ENCODE data around the gene UBFD1.
"Not testable (repeated sequence)": the region's sequence is repeated elsewhere in the genome, so short reads cannot be mapped to it uniquely, and the experiment has no call there.

UBFD1 gene, protein sequence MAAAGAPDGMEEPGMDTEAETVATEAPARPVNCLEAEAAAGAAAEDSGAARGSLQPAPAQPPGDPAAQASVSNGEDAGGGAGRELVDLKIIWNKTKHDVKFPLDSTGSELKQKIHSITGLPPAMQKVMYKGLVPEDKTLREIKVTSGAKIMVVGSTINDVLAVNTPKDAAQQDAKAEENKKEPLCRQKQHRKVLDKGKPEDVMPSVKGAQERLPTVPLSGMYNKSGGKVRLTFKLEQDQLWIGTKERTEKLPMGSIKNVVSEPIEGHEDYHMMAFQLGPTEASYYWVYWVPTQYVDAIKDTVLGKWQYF

DNA sequence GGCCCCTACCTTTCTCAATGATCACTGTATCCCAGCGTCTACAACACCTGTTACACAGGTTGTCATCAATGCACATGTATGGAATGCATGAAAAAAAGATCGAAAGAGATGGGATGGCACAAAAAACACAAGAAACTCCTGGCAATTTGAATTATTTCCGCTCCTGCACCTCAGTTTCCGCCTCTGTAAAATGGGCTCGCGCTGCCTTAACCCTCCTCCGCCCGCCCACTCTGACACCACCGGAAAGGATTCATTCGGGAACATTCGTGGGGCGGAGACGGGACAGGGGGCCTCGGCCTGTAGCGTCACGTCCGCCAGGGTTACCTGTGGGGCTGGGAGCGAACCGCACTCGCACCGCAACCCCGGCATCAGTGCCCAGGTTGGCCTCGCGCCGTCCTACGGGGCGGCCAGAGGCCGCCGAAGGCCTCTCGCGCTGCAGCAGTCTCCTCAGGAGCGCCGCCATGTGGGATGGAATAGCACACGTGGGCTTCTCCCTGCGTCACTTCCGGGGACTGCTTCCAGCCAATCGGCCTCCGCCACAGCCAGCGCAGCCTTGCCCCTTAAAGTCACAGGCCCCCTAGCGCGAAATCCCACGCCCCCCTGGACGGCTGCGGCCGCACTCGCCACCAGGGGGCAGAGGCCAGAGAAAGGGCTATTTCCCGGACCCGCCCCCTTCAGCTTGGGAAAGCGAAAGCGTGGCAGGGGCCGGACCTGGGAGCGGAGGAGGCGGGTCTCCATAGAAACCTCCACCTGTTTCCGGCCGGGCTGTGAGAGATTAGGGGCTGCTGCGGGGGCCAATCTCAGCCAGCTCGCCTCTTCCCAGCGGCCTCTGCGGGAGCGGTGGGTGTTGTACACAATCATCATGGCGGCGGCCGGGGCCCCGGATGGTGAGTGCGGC, at the start of gene UBFD1, which contains the start of gene EARS2:
Gene UBFD1 (plus strand): TSS at position 847 of the 898 bp plus-strand sequence. CDS start 16 bp downstream, at position 863.
Gene EARS2 (minus strand): TSS at position 470 of the 898 bp plus-strand sequence. CDS start 7 bp downstream, at position 463.
- Histone ChIP-seq H3K4me3 (ENCODE audit: low read depth, low read length) (peak within 1 kb of the TSS; percentile 92), H3K27me3 (replicated peaks) (no peaks in the 10 kb centered on the region), H3K36me3 (replicated peaks) (peaks cover 21% of the 10 kb centered on the region), H3K27ac (peak within 1 kb of the TSS; percentile 94)
- peak; percentile 88 for TF ChIP-seq CTCF (IDR thresholded peaks at IDR 0.05; ENCODE audit: low read depth, low read length, missing control alignments)
- in situ Hi-C loops (cut with HindIII; ENCODE audit: low pct_ligation_motif_present, low sequenced_read_pairs) = no loop called here
- DNase-seq = peak; percentile 99

DNA sequence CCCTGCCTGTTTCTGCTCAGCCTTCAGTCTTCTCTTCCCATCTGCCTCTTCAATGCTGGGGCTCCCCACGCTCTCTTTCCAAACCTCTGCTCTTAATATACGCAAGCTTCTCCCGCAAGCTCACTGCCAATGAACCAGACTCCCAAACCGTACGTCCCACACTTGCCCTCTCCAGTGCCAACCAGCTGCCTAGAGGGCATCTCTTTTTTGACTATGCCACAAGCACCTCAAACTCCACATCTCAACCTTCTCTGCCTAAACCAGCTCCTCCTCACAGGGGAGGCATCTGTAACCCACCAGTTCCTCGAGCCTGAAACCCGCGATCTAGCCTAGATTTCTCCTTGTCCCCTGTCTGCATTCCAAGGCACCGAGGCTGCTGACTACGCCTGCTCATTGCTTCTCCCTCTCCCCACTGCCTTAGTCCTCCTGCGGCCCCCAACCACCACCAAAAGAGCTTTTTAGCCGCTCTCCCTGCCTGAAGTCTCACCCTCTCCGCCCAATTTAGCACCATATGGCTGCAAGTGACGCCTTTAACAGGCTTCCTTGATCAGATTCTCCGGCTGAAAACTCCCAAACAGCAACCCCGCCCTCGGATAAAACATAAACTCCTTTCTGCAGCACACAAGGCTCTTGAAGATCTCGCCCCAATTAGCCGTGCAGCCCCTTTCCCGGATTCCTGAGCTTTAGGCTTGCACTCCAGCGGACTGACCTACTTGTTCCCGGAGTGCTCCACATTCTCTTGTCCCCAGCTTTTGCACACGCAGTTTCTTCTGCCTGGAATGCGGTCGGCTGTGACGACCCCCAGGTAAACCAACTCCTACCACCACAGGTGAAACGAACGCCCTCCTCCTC, 48.7 kb upstream of the UBFD1 start:
- no peak overlapping the region for H3K27ac ChIP-seq

GRCh38 chr16:23509441-23509754, 48.1 kb upstream of the UBFD1 start:
- Histone ChIP-seq H3K27me3 (replicated peaks) (no peaks in the 10 kb centered on the region), H3K27ac (no peak overlapping the region), H3K36me3 (replicated peaks) (no peaks in the 10 kb centered on the region), H3K4me3 (ENCODE audit: low read depth, low read length) (peak overlapping the region; percentile 68)
- in situ Hi-C loops (cut with HindIII; ENCODE audit: low pct_ligation_motif_present, low sequenced_read_pairs) = no loop called here
- no peak for TF ChIP-seq CTCF (IDR thresholded peaks at IDR 0.05; ENCODE audit: low read depth, low read length, missing control alignments)
- DNase-seq = no peak

More for the DNA sequence above, 48.7 kb upstream of the UBFD1 start:
- H3K27me3 ChIP-seq (replicated peaks) = no peaks in the 10 kb centered on the region
- peak overlapping the region; percentile 68 for H3K4me3 ChIP-seq (ENCODE audit: low read depth, low read length)
- peak; percentile 20 for DNase-seq
- in situ Hi-C loops (cut with HindIII; ENCODE audit: low pct_ligation_motif_present, low sequenced_read_pairs) = no loop called here
- no peak for TF ChIP-seq CTCF (IDR thresholded peaks at IDR 0.05; ENCODE audit: low read depth, low read length, missing control alignments)
- no peaks in the 10 kb centered on the region for H3K36me3 ChIP-seq (replicated peaks)

- TF ChIP-seq CTCF (IDR thresholded peaks at IDR 0.05; ENCODE audit: low read depth, low read length, missing control alignments) = no peak
- Histone ChIP-seq H3K36me3 (replicated peaks) (no peaks in the 10 kb centered on the region), H3K4me3 (ENCODE audit: low read depth, low read length) (peak overlapping the region; percentile 68), H3K27me3 (replicated peaks) (no peaks in the 10 kb centered on the region), H3K27ac (peak overlapping the region; percentile 3)
- in situ Hi-C loops (cut with HindIII; ENCODE audit: low pct_ligation_motif_present, low sequenced_read_pairs) = no loop called here
- peak; percentile 11 for DNase-seq
Measured at GRCh38 chr16:23509782-23510163, 47.8 kb upstream of the UBFD1 start.

- DNase-seq = peak; percentile 69
- H3K36me3 ChIP-seq (replicated peaks) = no peaks in the 10 kb centered on the region
- H3K27ac ChIP-seq = peak within 1 kb of the TSS; percentile 3
- peak within 1 kb of the TSS; percentile 68 for H3K4me3 ChIP-seq (ENCODE audit: low read depth, low read length)
- in situ Hi-C loops (cut with HindIII; ENCODE audit: low pct_ligation_motif_present, low sequenced_read_pairs) = no loop called here
- peak; percentile 8 for TF ChIP-seq CTCF (IDR thresholded peaks at IDR 0.05; ENCODE audit: low read depth, low read length, missing control alignments)
- H3K27me3 ChIP-seq (replicated peaks) = no peaks in the 10 kb centered on the region
Measured at GRCh38 chr16:23510164-23510914, 47.2 kb upstream of the UBFD1 start, which contains the start of gene GGA2. Gene GGA2, minus strand, starts transcription at chr16:23510494. Its CDS starts 83 bp downstream, at chr16:23510411.

DNA sequence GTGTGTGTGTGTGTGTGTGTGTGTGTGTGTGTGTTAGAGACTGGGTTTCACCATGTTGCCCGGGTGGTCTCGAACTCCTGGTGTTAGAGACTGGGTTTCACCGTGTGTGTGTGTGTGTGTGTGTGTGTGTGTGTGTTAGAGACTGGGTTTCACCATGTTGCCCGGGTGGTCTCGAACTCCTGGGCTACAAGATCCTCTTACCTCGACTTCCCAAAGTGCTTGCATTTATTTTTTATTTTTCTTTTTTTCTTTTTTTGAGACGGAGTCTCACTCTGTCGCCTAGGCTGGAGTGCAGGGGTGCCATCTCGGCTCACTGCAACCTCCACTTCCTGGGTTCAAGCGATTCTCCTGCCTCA, 46.6 kb upstream of the UBFD1 start:
- DNase-seq; H3K27me3 ChIP-seq (replicated peaks); in situ Hi-C loops (cut with HindIII; ENCODE audit: low pct_ligation_motif_present, low sequenced_read_pairs); H3K36me3 ChIP-seq (replicated peaks); H3K27ac ChIP-seq: not testable (repeated sequence)
- peak overlapping the region; percentile 68 for H3K4me3 ChIP-seq (ENCODE audit: low read depth, low read length)

All from brain microvascular endothelial cell (primary cell).